ENCODE measurements around the gene MFAP5. TPM values are rescaled to one million over a fixed set of nuclear protein-coding genes. Genes with fewer than 3 reads are reported as not detected.

MFAP5 gene
- total RNA-seq, 1 experiment from 2014 or later, result not detected

DNA sequence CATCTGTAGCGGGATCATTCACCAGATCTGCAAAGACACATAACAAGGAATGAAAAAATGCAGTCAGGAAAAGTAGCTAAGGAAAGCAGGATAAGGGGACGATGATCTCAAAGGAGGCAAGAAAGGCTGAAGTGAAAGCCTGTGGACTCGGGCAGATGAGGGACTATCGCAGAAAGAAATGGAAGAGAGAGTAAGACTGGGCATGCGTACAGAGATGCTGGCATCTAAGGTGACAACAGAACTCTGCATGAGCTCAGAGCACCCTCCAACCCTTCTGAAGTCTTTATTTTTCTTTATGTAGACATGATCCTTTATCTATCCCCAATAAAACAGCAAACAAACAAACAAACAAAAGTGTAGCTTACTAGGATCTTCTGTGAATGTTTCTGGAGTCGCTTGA, 7.2 kb downstream of the MFAP5 start:
- H3K4me2 ChIP-seq (ENCODE audit: low read length), result no peak overlapping the region
- no peaks in the 10 kb centered on the region for H3K79me2 ChIP-seq (ENCODE audit: insufficient read depth, low read length)
- TF ChIP-seq POLR2A (IDR thresholded peaks at IDR 0.05; ENCODE audit: borderline replicate concordance, extremely low read depth, insufficient read depth, insufficient read length), result no peak
- no peak for TF ChIP-seq YY1 (IDR thresholded peaks at IDR 0.05; ENCODE audit: extremely low read depth, insufficient replicate concordance, low read depth, low read length)
- no peak for TF ChIP-seq ZNF274 (IDR thresholded peaks at IDR 0.05; ENCODE audit: low read depth, low read length)
- no peak for TF ChIP-seq ELF1 (IDR thresholded peaks at IDR 0.05; ENCODE audit: borderline replicate concordance, low read depth)
- no peak overlapping the region for H2AFZ ChIP-seq (ENCODE audit: low read depth, low read length, poor library complexity, severe bottlenecking)
- H3K4me3 ChIP-seq (replicated peaks in 1 of 2; ENCODE audit: low read depth in 1 of 2, low read length in 2 of 2), result no peak overlapping the region
- ChIA-PET POLR2A (no interaction called here), CTCF (interaction anchor here (1.1 to 3.2 kb wide), 2 partner anchors 111 to 395 kb away, joined by 3 to 27 read pairs; no protein-coding TSS in a partner anchor), RAD21 (ENCODE audit: low non-redundant PET in 1 of 2, low total read pairs in 2 of 2, uncharacterized antibody in 2 of 2, unreplicated experiment in 2 of 2) (no interaction called here)
- H3K9me2 ChIP-seq (ENCODE audit: insufficient read depth), result no peaks in the 10 kb centered on the region
- 0 out of 4 replicates have a peak, but pooled peaks cover 0 to 3% of the 10 kb centered on the region in 2 experiments for H3K4me1 ChIP-seq (ENCODE audit: control insufficient read depth in 1 of 2, insufficient read depth in 2 of 2, low read length in 2 of 2)
- no peak for ATAC-seq
- no peak overlapping the region for H3K9ac ChIP-seq (ENCODE audit: low read length)
- no peaks in the 10 kb centered on the region for H3K9me3 ChIP-seq (ENCODE audit: control insufficient read depth in 1 of 2, insufficient read depth in 1 of 2, low read depth in 1 of 2, low read length in 2 of 2)
- no peaks in the 10 kb centered on the region for H3K27me3 ChIP-seq (ENCODE audit: insufficient read depth, low read length)
- no peak overlapping the region for H3K27ac ChIP-seq (ENCODE audit: low read depth, low read length)
- no peaks in the 10 kb centered on the region for H3K36me3 ChIP-seq (ENCODE audit: control insufficient read depth in 1 of 2, insufficient read depth in 2 of 2, low read length in 2 of 2)
- intact Hi-C loops (cut with micrococcal nuclease), result loop anchor here (5.0 kb wide), 1 partner anchor 392 kb away; no protein-coding TSS in a partner anchor
- no TSS peak for BruUV-seq (replicated peaks)
- DNase-seq (ENCODE audit: low read depth, low spot score), result no peak
- no peaks in the 10 kb centered on the region for H4K20me1 ChIP-seq (ENCODE audit: insufficient read depth)

DNA sequence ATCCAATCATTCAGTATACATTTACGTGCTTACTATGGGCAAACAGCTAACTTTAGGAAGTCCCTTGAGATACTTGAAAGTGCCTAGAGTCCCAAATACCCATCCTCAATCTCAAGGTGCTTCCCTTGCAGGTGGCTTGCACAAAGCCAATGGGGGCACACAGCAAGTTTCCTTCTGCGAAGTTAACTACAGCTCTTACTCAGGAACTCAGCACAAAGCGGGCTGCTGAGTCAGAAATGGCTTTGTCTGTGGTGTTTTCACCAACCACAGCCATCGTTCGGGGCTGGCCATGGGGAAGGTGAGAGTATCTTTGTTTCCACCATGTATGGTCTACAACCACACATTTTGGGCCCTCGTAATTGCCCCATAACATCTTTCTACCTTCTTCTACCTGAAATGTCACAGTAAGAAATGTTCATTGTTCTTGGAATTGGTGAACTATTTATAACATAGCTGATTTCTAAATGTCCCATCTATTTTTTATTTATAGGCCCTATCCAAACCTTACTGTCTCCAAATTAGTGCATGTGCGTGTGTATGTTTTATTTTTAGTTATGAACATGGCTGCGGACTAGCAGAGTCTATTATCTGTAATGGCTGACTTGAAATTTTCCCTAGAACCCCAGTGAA, 13.9 kb downstream of the MFAP5 start:
- intact Hi-C loops (cut with micrococcal nuclease), result no loop called here
- H3K27me3 ChIP-seq (ENCODE audit: insufficient read depth, low read length), result peaks cover 11% of the 10 kb centered on the region; the same call in 1 of the 2 replicates
- H3K79me2 ChIP-seq (ENCODE audit: insufficient read depth, low read length), result no peaks in the 10 kb centered on the region
- H4K20me1 ChIP-seq (ENCODE audit: insufficient read depth), result no peaks in the 10 kb centered on the region
- no peak overlapping the region for H3K4me3 ChIP-seq (replicated peaks in 1 of 2; ENCODE audit: low read depth in 1 of 2, low read length in 2 of 2)
- H3K4me1 ChIP-seq (ENCODE audit: control insufficient read depth in 1 of 2, insufficient read depth in 2 of 2, low read length in 2 of 2), result no peaks in the 10 kb centered on the region
- H3K4me2 ChIP-seq (ENCODE audit: low read length), result no peak overlapping the region
- ChIA-PET RAD21 (ENCODE audit: low non-redundant PET in 1 of 2, low total read pairs in 2 of 2, uncharacterized antibody in 2 of 2, unreplicated experiment in 2 of 2) (no interaction called here), POLR2A (no interaction called here), CTCF (interaction anchor here (1.6 to 1.9 kb wide), 2 partner anchors 9 to 401 kb away, joined by 4 read pairs; no protein-coding TSS in a partner anchor)
- H2AFZ ChIP-seq (ENCODE audit: low read depth, low read length, poor library complexity, severe bottlenecking), result no peak overlapping the region
- BruUV-seq (replicated peaks), result no TSS peak
- H3K9me3 ChIP-seq (ENCODE audit: control insufficient read depth in 1 of 2, insufficient read depth in 1 of 2, low read depth in 1 of 2, low read length in 2 of 2), result no peaks in the 10 kb centered on the region
- H3K36me3 ChIP-seq (ENCODE audit: control insufficient read depth in 1 of 2, insufficient read depth in 2 of 2, low read length in 2 of 2), result no peaks in the 10 kb centered on the region
- ATAC-seq, result no peak
- H3K9ac ChIP-seq (ENCODE audit: low read length), result no peak overlapping the region
- H3K27ac ChIP-seq (ENCODE audit: low read depth, low read length), result no peak overlapping the region
- TF ChIP-seq CBX3 (IDR thresholded peaks at IDR 0.05; ENCODE audit: low read depth) (no peak), YY1 (IDR thresholded peaks at IDR 0.05; ENCODE audit: extremely low read depth, insufficient replicate concordance, low read depth, low read length) (no peak), TCF7L2 (IDR thresholded peaks at IDR 0.05; ENCODE audit: borderline replicate concordance, extremely low read depth, insufficient read depth, insufficient read length) (no peak), FOSL1 (IDR thresholded peaks at IDR 0.05; ENCODE audit: low read depth) (no peak)
- TF ChIP-seq, protein P1, sequence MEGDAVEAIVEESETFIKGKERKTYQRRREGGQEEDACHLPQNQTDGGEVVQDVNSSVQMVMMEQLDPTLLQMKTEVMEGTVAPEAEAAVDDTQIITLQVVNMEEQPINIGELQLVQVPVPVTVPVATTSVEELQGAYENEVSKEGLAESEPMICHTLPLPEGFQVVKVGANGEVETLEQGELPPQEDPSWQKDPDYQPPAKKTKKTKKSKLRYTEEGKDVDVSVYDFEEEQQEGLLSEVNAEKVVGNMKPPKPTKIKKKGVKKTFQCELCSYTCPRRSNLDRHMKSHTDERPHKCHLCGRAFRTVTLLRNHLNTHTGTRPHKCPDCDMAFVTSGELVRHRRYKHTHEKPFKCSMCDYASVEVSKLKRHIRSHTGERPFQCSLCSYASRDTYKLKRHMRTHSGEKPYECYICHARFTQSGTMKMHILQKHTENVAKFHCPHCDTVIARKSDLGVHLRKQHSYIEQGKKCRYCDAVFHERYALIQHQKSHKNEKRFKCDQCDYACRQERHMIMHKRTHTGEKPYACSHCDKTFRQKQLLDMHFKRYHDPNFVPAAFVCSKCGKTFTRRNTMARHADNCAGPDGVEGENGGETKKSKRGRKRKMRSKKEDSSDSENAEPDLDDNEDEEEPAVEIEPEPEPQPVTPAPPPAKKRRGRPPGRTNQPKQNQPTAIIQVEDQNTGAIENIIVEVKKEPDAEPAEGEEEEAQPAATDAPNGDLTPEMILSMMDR (IDR thresholded peaks at IDR 0.05 in 2 of 3, conservative IDR thresholded peaks at IDR 0.05 in 1 of 3; ENCODE audit: borderline replicate concordance in 1 of 3, insufficient read depth in 1 of 3, low read depth in 2 of 3, low read length in 2 of 3), result no peak
- DNase-seq (ENCODE audit: low read depth, low spot score), result no peak
- H3K9me2 ChIP-seq (ENCODE audit: insufficient read depth), result no peaks in the 10 kb centered on the region
